EH (cell line): ENCODE results near the gene SKI.
A peak's percentile ranks its signal among the peaks of the same experiment; 100 is the strongest.
"Not testable (repeated sequence)": the region's sequence is repeated elsewhere in the genome, so short reads cannot be mapped to it uniquely, and the experiment has no call there.

Experiments
- DNase-seq: peaks from one replicate; pipeline ENCODE4 v3.0.0-alpha.2; 2015; ENCODE audit warnings: low read depth

The SKI gene

GRCh38 chr1:2242814-2243725, 15.0 kb downstream of the SKI start:
- DNase-seq = no peak

GRCh38 chr1:2247045-2247394, 18.9 kb downstream of the SKI start:
- DNase-seq = not testable (repeated sequence)

GRCh38 chr1:2247760-2248126, 19.6 kb downstream of the SKI start:
- DNase-seq = no peak

- no peak for DNase-seq
Observed at GRCh38 chr1:2248127-2248826, 20.2 kb downstream of the SKI start.

GRCh38 chr1:2248854-2249558, 20.9 kb downstream of the SKI start:
- DNase-seq = no peak

GRCh38 chr1:2249559-2249906, 21.4 kb downstream of the SKI start:
- DNase-seq = no peak

- DNase-seq = no peak
Observed at GRCh38 chr1:2250721-2251281, 22.7 kb downstream of the SKI start.

- DNase-seq = no peak
Observed at GRCh38 chr1:2251363-2251762, 23.2 kb downstream of the SKI start.

GRCh38 chr1:2251786-2252185, 23.7 kb downstream of the SKI start:
- no peak for DNase-seq

GRCh38 chr1:2252423-2252822, 24.3 kb downstream of the SKI start:
- DNase-seq = no peak

- no peak for DNase-seq
Observed at GRCh38 chr1:2253036-2253796, 25.1 kb downstream of the SKI start.

- DNase-seq = no peak
Observed at GRCh38 chr1:2253797-2254480, 25.8 kb downstream of the SKI start.

GRCh38 chr1:2255047-2255419, 26.9 kb downstream of the SKI start:
- DNase-seq = no peak

GRCh38 chr1:2255420-2256369, 27.6 kb downstream of the SKI start:
- DNase-seq = peak; percentile 71

- DNase-seq = no peak
Observed at GRCh38 chr1:2256435-2257244, 28.5 kb downstream of the SKI start.

GRCh38 chr1:2257245-2257627, 29.1 kb downstream of the SKI start:
- DNase-seq = no peak

GRCh38 chr1:2258122-2258681, 30.1 kb downstream of the SKI start:
- DNase-seq = no peak

- no peak for DNase-seq
Observed at GRCh38 chr1:2258996-2259395, 30.9 kb downstream of the SKI start.
